GM12865 (cell line): ENCODE data around the gene SYT13.

Experiments used
- DNase-seq: peaks from one replicate; pipeline ENCODE4 v3.0.0; 2010; ENCODE audit warnings: low read depth
- H3K4me3 ChIP-seq: 2 replicates; pipeline ENCODE4 v1.5.1; 2011; ENCODE audit warnings: mild to moderate bottlenecking, low read depth, low read length, control low read depth
- TF ChIP-seq, protein P1 (sequence below): IDR thresholded peaks from 2 replicates; pipeline ENCODE4 v1.5.1; 2011; ENCODE audit warnings: low read length, control low read depth, low read depth, inconsistent platforms; ENCODE audit not compliant: insufficient read depth; ENCODE audit errors: missing control alignments

Gene SYT13

DNA sequence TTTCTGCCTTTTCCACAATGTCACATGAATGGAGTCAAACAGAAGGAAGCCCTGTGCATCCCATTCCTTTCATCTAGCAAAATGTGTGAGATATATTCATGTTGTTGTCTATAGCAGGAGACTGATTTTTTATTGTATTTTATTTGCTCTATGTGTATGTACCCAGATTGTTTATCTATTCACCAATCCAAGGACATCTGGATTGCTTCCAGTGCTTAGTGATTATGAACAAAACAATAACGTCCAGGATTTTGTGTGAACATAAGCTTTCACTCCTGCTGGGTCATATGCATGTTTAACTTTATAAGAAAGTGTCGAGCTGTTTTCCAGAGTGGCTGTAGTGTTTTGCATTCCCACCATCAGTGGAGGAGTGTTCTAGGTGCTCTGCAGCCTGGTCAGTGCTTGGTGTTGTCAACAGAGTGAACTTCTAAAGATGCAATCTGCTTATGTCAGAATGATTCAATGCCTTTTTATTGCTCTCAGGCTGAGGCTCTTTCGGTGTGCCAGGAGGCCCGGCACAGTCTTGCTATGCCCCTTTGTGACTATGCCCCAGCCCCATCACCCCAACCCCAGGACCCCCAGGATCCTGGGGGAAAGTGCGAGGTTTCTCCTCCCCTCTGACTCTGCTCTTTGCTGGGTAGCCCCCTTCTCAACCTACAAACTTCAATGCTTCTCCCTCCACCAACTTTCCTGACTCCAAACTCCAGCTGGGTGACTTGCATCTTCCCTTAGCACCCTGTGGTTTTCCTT, 19.9 kb upstream of the SYT13 start:
- no peak overlapping the region for H3K4me3 ChIP-seq
- DNase-seq, result no peak
- TF ChIP-seq, protein P1, sequence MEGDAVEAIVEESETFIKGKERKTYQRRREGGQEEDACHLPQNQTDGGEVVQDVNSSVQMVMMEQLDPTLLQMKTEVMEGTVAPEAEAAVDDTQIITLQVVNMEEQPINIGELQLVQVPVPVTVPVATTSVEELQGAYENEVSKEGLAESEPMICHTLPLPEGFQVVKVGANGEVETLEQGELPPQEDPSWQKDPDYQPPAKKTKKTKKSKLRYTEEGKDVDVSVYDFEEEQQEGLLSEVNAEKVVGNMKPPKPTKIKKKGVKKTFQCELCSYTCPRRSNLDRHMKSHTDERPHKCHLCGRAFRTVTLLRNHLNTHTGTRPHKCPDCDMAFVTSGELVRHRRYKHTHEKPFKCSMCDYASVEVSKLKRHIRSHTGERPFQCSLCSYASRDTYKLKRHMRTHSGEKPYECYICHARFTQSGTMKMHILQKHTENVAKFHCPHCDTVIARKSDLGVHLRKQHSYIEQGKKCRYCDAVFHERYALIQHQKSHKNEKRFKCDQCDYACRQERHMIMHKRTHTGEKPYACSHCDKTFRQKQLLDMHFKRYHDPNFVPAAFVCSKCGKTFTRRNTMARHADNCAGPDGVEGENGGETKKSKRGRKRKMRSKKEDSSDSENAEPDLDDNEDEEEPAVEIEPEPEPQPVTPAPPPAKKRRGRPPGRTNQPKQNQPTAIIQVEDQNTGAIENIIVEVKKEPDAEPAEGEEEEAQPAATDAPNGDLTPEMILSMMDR, result no peak

DNA sequence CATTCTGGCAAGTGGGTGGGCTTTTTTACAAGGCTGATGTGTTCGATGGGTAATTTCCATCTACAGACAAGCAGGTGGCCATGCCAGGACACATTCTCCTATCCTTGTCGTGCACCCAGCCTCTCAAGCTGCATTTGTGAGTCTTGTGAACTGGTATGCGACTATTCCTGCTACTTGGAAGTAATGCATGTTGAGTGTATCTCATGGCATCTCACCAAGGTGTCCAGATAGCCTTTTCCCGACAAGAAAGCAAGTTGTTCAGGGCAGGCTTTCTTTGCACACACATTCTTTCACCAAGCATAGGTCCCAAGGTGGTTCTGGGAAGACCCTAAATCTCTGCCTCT, 18.8 kb upstream of the SYT13 start:
- no peak overlapping the region for H3K4me3 ChIP-seq
- DNase-seq, result no peak
- TF ChIP-seq, protein P1, result no peak

DNA sequence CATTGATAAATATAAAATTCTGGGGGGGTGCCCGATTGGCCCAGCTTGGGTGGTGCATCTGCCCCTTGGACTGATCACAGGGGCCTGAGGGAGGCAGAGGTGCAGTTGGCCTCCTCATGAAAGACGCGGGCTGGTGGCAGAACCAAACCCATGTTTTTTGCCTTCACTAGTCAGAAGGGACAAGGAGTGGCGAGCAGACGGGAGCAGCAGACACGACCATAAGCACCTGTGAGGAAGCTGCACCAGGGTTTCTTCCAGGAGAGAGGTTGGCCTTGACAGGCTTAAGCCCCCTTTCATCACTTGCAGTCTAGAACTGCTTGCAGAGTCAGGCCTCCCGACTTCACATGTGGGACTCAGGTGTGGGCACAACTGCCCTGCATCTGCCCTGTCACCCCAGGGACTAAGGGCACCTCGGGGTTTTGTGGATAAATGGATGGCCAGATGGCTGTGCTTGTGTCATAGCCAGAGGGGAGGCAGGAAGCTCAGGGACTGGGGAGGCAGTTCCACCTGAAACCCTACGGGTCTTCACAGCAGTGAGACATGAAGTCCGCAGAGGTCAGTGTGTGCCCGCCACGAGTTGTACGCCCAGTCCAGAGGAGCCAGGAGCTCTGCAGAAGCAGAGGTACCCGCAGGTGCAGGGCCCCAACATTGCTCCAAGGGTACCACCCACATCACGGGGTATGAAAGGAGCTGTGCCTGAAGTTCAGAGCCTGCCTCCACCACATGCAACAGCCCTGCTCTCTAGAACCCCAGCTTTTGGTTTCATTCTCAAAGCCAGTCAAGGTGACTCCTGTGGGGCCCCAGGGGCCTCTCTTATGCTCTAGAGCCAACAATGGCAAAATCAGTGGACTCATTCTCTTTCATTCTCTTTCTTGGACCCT, 18.2 kb upstream of the SYT13 start:
- H3K4me3 ChIP-seq, result no peak overlapping the region
- TF ChIP-seq, protein P1, result no peak
- DNase-seq, result peak; percentile 37

DNA sequence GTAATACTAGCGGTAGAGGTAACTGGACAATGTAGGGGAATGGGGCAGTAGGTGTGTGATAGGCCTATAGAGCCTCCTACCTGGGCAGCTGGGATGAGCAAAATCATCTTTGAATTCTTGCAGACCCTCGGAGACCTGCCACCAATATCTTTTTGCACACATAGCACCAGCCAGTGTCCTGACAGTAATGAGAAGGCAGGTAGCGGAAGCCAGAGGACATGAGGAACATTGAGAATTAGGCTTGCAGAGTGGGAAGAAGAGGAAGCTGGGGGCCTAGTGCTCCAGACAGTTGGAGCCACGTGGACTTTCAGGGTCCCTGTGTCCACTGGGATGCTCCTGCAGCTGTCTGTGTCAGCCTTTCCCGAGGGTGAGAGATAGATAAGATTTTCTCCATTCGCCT, 17.2 kb upstream of the SYT13 start:
- TF ChIP-seq, protein P1, result no peak
- DNase-seq, result no peak
- H3K4me3 ChIP-seq, result no peak overlapping the region

DNA sequence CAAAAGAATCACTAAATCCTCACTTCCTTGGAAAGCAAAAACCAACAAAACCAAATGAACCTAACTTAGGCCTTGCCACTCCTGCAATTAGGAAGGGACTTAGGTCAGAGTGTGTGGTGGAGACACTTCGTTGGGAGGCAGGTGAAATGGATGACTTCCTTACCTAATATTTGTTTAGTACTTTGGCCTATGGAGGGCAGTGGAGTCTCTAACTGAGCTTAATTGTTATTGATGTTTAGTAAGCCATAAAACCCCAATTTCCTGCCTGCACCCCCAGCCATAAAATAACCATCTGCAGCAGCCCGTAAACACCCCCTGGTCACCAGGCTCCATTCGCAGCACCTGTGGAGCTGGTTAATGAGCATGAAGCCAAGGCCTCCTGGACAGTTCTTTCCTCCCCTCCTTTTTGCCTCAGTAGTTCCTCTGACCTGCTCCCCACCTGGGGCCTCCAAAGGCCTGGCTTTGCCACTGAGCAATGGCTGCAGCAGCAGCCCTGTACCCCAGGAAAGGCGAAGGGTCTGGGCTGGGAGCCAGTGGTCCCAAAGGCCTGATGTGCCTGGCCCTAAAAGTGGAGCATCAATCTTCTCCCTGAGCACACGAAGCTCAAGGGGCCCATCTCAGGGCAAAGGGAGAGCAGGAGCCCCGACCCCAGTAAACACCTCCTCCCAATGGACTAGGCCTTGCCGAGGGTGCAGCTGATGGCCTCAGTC, 15.6 kb upstream of the SYT13 start:
- TF ChIP-seq, protein P1, result no peak
- no peak overlapping the region for H3K4me3 ChIP-seq
- no peak for DNase-seq

DNA sequence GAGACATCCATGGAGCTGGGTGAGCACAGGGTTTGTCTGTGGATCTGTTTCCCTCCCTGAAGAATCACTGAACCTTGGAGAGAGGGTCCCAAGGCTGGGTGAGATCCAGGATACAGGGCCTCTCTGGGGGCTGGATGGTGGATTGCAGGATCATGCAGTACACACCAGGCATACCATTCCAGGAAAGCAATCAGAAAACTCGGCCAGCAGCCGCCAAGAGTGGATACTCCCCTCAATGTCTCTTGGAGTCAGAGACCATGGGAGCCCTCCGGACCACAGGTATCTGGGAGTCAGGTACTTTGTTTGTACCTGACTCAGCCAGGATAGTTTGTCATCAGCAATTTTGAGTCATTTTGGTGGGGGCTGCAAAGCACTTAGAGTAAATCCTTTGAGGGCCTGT, 14.6 kb upstream of the SYT13 start:
- TF ChIP-seq, protein P1, result no peak
- DNase-seq, result no peak
- no peak overlapping the region for H3K4me3 ChIP-seq
